HepG2 (cell line): ENCODE data around the gene DLG3. TPM values are rescaled to one million over a fixed set of nuclear protein-coding genes. Genes with fewer than 3 reads are reported as not detected.

Experiments used
- ATAC-seq: fragments of 200-7000 bp; cut with Tn5 transposase; 3 replicates; pipeline ENCODE4 v1.9.1; 2020; ENCODE audit warnings: mild to moderate bottlenecking, moderate library complexity
- BruUV-seq: library from RNA; stranded (reverse); fragments of 400-500 nt; replicated peaks from 2 replicates; lab custom pipeline; 2021; lab: Mats Ljungman, UMichigan
- CTCF ChIA-PET: fragments of 300-600 bp; formaldehyde crosslinking; extraction: SDS; loops from one replicate; lab custom pipeline; 2021; ENCODE audit warnings: low total read pairs, inconsistent platforms, low intra/inter-chr PET ratio; lab: Yijun Ruan, JAX
- POLR2A ChIA-PET: fragments of 350-600 bp; sonication (Branson Sonifier 250); formaldehyde crosslinking; loops from one replicate; lab custom pipeline; 2020; ENCODE audit warnings: antibody characterized with exemption, inconsistent platforms; lab: Yijun Ruan, JAX
- DNase-seq: peaks from one replicate; pipeline ENCODE4 v3.0.0-alpha.2; 2015; ENCODE audit warnings: low spot score
- FAIRE-seq: peaks from 3 replicates; lab custom pipeline; 2011; peaks lifted over from hg19 to GRCh38; lab: Jason Lieb, UNC
- H2AFZ ChIP-seq: one replicate; pipeline ENCODE4 v1.6.1; 2011; ENCODE audit warnings: low read length, inconsistent platforms
- H3K27ac ChIP-seq: fragments of 300-600 bp; 3 replicates; pipeline ENCODE4 v1.8.0; 2011; ENCODE audit warnings: mixed run types, mild to moderate bottlenecking, mixed read lengths, low read length, inconsistent platforms; ENCODE audit not compliant: insufficient read depth; ENCODE audit errors: extremely low read length
- H3K27me3 ChIP-seq, 2 experiments: fragments of 200-600 bp in 1 of 2; 2 replicates in 1 of 2; 3 replicates in 1 of 2; pipeline versions ENCODE4 v1.6.0 to v1.8.0; 2011; ENCODE audit warnings: low read length in 2 of 2, mild to moderate bottlenecking in 2 of 2, moderate library complexity in 2 of 2, inconsistent platforms in 1 of 2; ENCODE audit not compliant: insufficient read depth in 2 of 2, control insufficient read depth in 1 of 2
- H3K36me3 ChIP-seq, 2 experiments: fragments of 200-600 bp in 1 of 2; replicated peaks in 1 of 2; 2 replicates in 1 of 2; 3 replicates in 1 of 2; pipeline versions ENCODE4 v1.5.1 to v1.8.0; 2011; ENCODE audit warnings: low read length in 2 of 2, inconsistent platforms in 1 of 2; ENCODE audit not compliant: insufficient read depth in 2 of 2, control insufficient read depth in 1 of 2
- H3K4me1 ChIP-seq: 2 replicates; pipeline ENCODE4 v1.5.1; 2012; ENCODE audit warnings: low read length, inconsistent platforms; ENCODE audit not compliant: insufficient read depth
- H3K4me2 ChIP-seq: 2 replicates; pipeline ENCODE4 v1.6.0; 2011; ENCODE audit warnings: low read depth, low read length, inconsistent platforms
- H3K4me3 ChIP-seq, 3 experiments: fragments of 200-600 bp in 1 of 3; sonication (generic), shearing (Covaris generic) in 1 of 3; replicated peaks in 1 of 3; 2 replicates each; pipeline ENCODE4 v1.5.1; 2011 to 2016; ENCODE audit warnings: low read length in 3 of 3, inconsistent platforms in 2 of 3, low read depth in 2 of 3, mild to moderate bottlenecking in 2 of 3, control low read depth in 1 of 3, mixed read lengths in 1 of 3; ENCODE audit not compliant: insufficient read depth in 1 of 3
- H3K79me2 ChIP-seq: one replicate; pipeline ENCODE4 v1.6.1; 2011; ENCODE audit warnings: low read length, inconsistent platforms; ENCODE audit not compliant: insufficient read depth
- H3K9ac ChIP-seq: 2 replicates; pipeline ENCODE4 v1.6.0; 2011; ENCODE audit warnings: mild to moderate bottlenecking, low read depth, low read length, inconsistent platforms; ENCODE audit not compliant: insufficient read depth
- H3K9me3 ChIP-seq: 2 replicates; pipeline ENCODE4 v1.5.1; 2012; ENCODE audit warnings: mild to moderate bottlenecking, low read length
- H4K20me1 ChIP-seq: 2 replicates; pipeline ENCODE4 v1.6.0; 2011; ENCODE audit warnings: inconsistent platforms, mild to moderate bottlenecking, low read length, moderate library complexity; ENCODE audit not compliant: insufficient read depth
- PHF21A ChIP-seq: sonication (generic); formaldehyde crosslinking; IDR thresholded peaks from 2 replicates; pipeline ENCODE4 v1.5.0; 2020; ENCODE audit warnings: mild to moderate bottlenecking, missing genetic modification reagents
- PHF8 ChIP-seq: sonication (generic); formaldehyde crosslinking; IDR thresholded peaks from 2 replicates; pipeline ENCODE4 v1.5.0; 2020; ENCODE audit warnings: missing genetic modification reagents
- SALL1 ChIP-seq: sonication (generic); formaldehyde crosslinking; IDR thresholded peaks from 2 replicates; pipeline ENCODE4 v1.8.0; 2022; ENCODE audit warnings: mild to moderate bottlenecking, missing genetic modification reagents
- SETDB1 ChIP-seq: sonication (generic); formaldehyde crosslinking; IDR thresholded peaks from 2 replicates; pipeline ENCODE4 v1.5.1; 2020; ENCODE audit warnings: missing genetic modification reagents, mild to moderate bottlenecking, borderline replicate concordance
- ZNF18 ChIP-seq: sonication (generic); formaldehyde crosslinking; IDR thresholded peaks from 2 replicates; pipeline ENCODE4 v1.8.0; 2022; ENCODE audit warnings: mild to moderate bottlenecking, missing genetic modification reagents; ENCODE audit not compliant: insufficient replicate concordance
- ZNF180 ChIP-seq: sonication (generic); formaldehyde crosslinking; IDR thresholded peaks from 2 replicates; pipeline ENCODE4 v1.4.0; 2020; ENCODE audit warnings: low read depth, missing genetic modification reagents, borderline replicate concordance
- ZNF619 ChIP-seq: sonication (generic); formaldehyde crosslinking; IDR thresholded peaks from 2 replicates; pipeline ENCODE4 v1.4.0; 2020; ENCODE audit warnings: mild to moderate bottlenecking, missing genetic modification reagents
- ZNF703 ChIP-seq: sonication (generic); formaldehyde crosslinking; IDR thresholded peaks from 2 replicates; pipeline ENCODE4 v1.5.1; 2020; ENCODE audit warnings: missing genetic modification reagents, mild to moderate bottlenecking, moderate library complexity, borderline replicate concordance
- ZNF709 ChIP-seq: sonication (generic); formaldehyde crosslinking; IDR thresholded peaks from 2 replicates; pipeline ENCODE4 v1.5.0; 2020; ENCODE audit warnings: mild to moderate bottlenecking, missing genetic modification reagents
- WGBS: methylation state at CpG from one replicate; pipeline ENCODE4 v1.1.6; 2017; ENCODE audit warnings: low lambda C conversion rate; 5-methylcytosine and 5-hydroxymethylcytosine counted together
- in situ Hi-C: cut with HindIII; loops from 2 replicates; pipeline ENCODE4 v1.10.0; 2017; ENCODE audit warnings: low pct_unique_long_range_greater_than_20kb; ENCODE audit not compliant: extremely low pct_ligation_motif_present
- intact Hi-C: fragments of 100-400 bp; cut with micrococcal nuclease; formaldehyde crosslinking; loops from one replicate; pipeline ENCODE4 v1.10.0; 2022; ENCODE audit not compliant: unreplicated experiment
- polyA plus RNA-seq, 8 experiments: library from polyadenylated mRNA; depleted of rRNA in 3 of 8; stranded (reverse) in 7 of 8; unstranded in 1 of 8; fragments of >200 nt; fragmentation: Illumina TruSeq in 4 of 8; extraction: Trizol in 4 of 8; gene quantifications; 2 replicates each; pipeline versions ENCODE4 v1.2.1 to v1.2.3, GENCODE V29; 2011 to 2016; ENCODE audit warnings: low read depth in 4 of 8, missing spikeins in 1 of 8, mixed read lengths in 1 of 8; ENCODE audit not compliant: insufficient read depth in 1 of 8
- total RNA-seq, 5 experiments: library from RNA; depleted of rRNA; stranded (reverse); fragments of >200 nt; fragmentation: Illumina TruSeq; extraction: Trizol; gene quantifications; 2 replicates each; pipeline ENCODE4 v1.2.3, GENCODE V29; 2016; ENCODE audit warnings: low read depth in 1 of 5
- TF ChIP-seq, protein P1 (sequence below): fragments of 450-650 bp; IDR thresholded peaks from 2 replicates; pipeline ENCODE4 v1.6.1; 2017; ENCODE audit warnings: mild to moderate bottlenecking
- TF ChIP-seq, protein P2 (sequence below): sonication (generic); formaldehyde crosslinking; IDR thresholded peaks from 2 replicates; pipeline ENCODE4 v1.5.0; 2020; ENCODE audit warnings: missing genetic modification reagents, mild to moderate bottlenecking, borderline replicate concordance

DLG3 gene
- total and polyA plus RNA-seq, 2 of the 13 experiments (the other 11 are each of a cell fraction or from before 2014, with no cell fraction given), result 9.9 to 19.4 TPM

DNA sequence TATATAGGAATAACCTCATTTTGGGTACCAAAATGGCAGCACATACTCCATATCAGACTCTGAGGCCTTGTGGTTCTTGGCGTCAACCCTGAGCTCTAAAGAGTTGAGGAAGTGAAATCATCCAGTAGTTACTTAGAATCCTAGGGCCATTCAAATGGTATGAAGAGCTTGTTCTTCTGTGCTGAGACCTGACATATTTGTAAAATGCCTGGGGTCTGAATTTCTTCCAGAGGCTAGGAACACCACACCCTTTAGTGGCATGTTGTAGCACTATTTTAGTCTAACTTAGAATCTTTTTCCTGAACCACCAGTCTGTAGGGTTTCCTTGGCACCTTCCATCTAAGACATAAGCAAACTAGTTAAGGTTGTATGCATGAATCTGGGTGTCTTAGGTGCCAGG lies 39.6 kb upstream of the DLG3 start:
- FAIRE-seq (no peak), ATAC-seq (no peak), DNase-seq (no peak)
- Histone ChIP-seq H3K4me1 (no peaks in the 10 kb centered on the region), H3K9ac (no peak overlapping the region), H3K79me2 (no peaks in the 10 kb centered on the region), H3K27me3 (no peaks in the 10 kb centered on the region), H2AFZ (no peak overlapping the region), H3K4me3 (no peak overlapping the region), H4K20me1 (no peaks in the 10 kb centered on the region), H3K9me3 (no peaks in the 10 kb centered on the region), H3K27ac (no peak overlapping the region), H3K36me3 (peaks cover 0 to 30% of the 10 kb centered on the region in 2 experiments; a peak in 2 of 5 replicates), H3K4me2 (no peak overlapping the region)
- ChIA-PET CTCF (no interaction called here), POLR2A (no interaction called here)
- TF ChIP-seq ZNF18 (CRISPR knock-in tag) (no peak), SALL1 (CRISPR knock-in tag) (no peak), PHF8 (no peak), ZNF619 (CRISPR knock-in tag) (no peak), ZNF180 (CRISPR knock-in tag) (no peak), ZNF703 (CRISPR knock-in tag) (no peak)
- in situ Hi-C loops (no loop called here), intact Hi-C loops (no loop called here)
- 83% methylated on average over 1 of the region's 1 CpG for WGBS
- no TSS peak for BruUV-seq

- in situ Hi-C loops (no loop called here), intact Hi-C loops (no loop called here)
- Histone ChIP-seq H3K79me2 (no peaks in the 10 kb centered on the region), H3K27ac (no peak overlapping the region), H3K9me3 (no peaks in the 10 kb centered on the region), H4K20me1 (no peaks in the 10 kb centered on the region), H3K4me2 (no peak overlapping the region), H3K9ac (no peak overlapping the region), H3K36me3 (0 out of 5 replicates have a peak, but pooled peaks cover 0 to 6% of the 10 kb centered on the region in 2 experiments), H2AFZ (no peak overlapping the region), H3K4me3 (no peak overlapping the region), H3K27me3 (no peaks in the 10 kb centered on the region), H3K4me1 (no peaks in the 10 kb centered on the region)
- FAIRE-seq (no peak), ATAC-seq (no peak), DNase-seq (no peak)
- ChIA-PET CTCF (no interaction called here), POLR2A (no interaction called here)
- 100% methylated on average over 2 of the region's 2 CpGs for WGBS
- BruUV-seq, result no TSS peak
- TF ChIP-seq ZNF709 (CRISPR knock-in tag), result no peak
- no peak for TF ChIP-seq SETDB1 (CRISPR knock-in tag)
- TF ChIP-seq, protein P1, sequence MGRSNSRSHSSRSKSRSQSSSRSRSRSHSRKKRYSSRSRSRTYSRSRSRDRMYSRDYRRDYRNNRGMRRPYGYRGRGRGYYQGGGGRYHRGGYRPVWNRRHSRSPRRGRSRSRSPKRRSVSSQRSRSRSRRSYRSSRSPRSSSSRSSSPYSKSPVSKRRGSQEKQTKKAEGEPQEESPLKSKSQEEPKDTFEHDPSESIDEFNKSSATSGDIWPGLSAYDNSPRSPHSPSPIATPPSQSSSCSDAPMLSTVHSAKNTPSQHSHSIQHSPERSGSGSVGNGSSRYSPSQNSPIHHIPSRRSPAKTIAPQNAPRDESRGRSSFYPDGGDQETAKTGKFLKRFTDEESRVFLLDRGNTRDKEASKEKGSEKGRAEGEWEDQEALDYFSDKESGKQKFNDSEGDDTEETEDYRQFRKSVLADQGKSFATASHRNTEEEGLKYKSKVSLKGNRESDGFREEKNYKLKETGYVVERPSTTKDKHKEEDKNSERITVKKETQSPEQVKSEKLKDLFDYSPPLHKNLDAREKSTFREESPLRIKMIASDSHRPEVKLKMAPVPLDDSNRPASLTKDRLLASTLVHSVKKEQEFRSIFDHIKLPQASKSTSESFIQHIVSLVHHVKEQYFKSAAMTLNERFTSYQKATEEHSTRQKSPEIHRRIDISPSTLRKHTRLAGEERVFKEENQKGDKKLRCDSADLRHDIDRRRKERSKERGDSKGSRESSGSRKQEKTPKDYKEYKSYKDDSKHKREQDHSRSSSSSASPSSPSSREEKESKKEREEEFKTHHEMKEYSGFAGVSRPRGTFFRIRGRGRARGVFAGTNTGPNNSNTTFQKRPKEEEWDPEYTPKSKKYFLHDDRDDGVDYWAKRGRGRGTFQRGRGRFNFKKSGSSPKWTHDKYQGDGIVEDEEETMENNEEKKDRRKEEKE, result no peak
- TF ChIP-seq, protein P2, sequence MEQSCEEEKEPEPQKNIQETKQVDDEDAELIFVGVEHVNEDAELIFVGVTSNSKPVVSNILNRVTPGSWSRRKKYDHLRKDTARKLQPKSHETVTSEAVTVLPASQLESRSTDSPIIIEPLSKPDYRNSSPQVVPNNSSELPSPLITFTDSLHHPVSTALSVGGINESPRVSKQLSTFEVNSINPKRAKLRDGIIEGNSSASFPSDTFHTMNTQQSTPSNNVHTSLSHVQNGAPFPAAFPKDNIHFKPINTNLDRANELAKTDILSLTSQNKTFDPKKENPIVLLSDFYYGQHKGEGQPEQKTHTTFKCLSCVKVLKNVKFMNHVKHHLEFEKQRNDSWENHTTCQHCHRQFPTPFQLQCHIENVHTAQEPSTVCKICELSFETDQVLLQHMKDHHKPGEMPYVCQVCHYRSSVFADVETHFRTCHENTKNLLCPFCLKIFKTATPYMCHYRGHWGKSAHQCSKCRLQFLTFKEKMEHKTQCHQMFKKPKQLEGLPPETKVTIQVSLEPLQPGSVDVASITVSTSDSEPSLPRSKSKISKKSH (CRISPR knock-in tag), result no peak
- no peak for TF ChIP-seq PHF21A (CRISPR knock-in tag)
Observed at GRCh38 chrX:70410921-70411320, 33.7 kb upstream of the DLG3 start.
